ENCODE measurements around the gene CDYL2.
"Not testable (repeated sequence)": the region's sequence is repeated elsewhere in the genome, so short reads cannot be mapped to it uniquely, and the experiment has no call there.

CDYL2 gene

DNA sequence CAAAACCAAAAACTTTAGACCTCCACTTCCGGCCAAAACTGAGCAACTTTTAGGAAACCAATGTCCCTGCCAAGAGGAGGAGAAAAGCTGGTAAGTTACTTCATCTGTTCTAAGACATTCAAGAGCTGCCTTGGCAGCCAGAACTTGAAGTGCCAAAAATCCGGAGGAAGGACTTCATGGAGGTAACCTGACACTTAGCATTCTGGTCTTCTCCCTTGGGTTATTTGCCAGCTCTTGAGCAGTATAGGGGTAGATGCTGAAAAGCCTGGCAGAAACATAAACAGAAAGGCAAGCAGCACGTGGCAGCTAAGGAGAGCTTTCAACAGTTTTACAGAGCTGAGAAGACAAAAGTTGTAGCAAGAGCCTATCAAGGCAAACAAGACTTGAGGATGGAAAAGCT is 53.2 kb downstream of the CDYL2 start:
- in situ Hi-C loops (cut with MboI; ENCODE audit: low sequenced_read_pairs) = no loop called here

DNA sequence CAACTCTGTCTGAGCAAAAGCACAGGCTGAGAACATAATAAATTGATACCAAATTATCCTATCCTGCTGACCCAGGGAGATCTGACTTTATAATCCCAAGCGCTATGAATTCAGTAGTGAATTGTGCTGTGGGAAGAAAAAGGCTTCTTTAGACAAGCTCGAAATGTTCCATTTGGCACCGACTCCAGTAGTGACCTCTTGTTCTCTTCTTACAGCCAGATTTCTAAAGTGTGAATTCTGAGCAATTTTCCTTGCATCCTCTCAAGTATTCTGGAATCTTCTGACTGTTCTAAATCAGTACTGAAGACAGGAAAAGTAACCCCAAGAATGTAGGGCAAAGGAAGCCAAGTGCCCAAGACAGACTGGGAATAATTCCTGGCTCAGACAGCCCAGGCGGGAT is 58.2 kb downstream of the CDYL2 start:
- in situ Hi-C loops (cut with MboI; ENCODE audit: low sequenced_read_pairs) = no loop called here

DNA sequence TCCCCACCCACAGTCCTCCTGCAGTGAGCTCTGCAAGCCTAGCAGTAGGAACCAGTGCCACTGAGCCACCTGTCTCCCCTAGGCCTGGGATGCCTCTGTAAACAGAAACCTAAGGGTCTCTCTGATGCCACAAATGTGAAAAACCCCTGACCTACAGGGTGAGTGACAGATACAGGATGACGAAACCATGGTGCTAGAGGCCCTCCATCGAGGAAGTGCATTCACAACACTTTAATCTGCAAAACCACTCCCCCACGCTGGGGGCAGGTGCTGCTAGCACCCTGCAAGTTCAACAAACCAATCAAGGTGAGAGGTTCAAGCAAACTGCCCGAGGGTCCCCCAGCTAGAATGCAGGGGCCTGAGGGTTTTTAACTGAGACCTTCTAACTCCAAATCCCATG is 59.5 kb downstream of the CDYL2 start:
- in situ Hi-C loops (cut with MboI; ENCODE audit: low sequenced_read_pairs) = no loop called here

DNA sequence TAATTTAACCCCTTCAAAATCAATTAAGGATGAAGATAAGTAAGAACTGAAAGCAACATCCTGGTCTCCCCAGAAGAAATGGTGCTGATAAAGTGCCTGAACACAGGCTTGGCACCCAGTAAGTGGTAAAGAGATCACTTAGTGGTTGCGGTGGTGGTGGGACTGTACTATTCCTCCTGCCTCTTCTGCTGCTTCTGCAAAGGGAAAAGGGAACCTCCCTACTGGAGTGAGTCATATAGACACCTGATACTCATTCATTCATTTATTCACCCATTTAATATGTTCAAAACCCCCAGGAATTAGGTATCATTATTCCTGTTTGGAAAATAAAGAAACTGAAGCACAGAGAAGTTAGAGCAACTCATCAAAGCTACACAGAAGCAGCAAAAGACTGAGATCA is 60.6 kb downstream of the CDYL2 start:
- in situ Hi-C loops (cut with MboI; ENCODE audit: low sequenced_read_pairs) = no loop called here

DNA sequence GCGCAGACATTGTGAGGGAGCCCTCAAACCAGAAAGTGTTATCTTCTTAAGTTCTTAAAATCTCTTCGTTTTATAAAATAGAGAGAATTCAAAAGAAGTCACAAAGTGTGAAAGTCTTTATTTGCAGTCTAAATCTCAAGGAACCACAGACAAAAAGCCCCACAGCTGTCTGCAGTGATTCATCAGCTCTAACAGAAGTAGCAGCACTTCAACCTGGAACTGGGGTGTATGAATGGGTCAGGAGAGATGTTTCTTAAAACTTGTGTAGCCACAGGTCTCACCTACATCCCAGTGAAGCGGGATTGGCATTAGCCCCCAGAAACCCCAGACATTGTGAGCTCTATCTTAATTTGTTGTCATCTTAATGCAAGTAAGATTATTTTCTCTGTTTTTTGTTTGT is 61.1 kb downstream of the CDYL2 start:
- in situ Hi-C loops (cut with MboI; ENCODE audit: low sequenced_read_pairs) = no loop called here

DNA sequence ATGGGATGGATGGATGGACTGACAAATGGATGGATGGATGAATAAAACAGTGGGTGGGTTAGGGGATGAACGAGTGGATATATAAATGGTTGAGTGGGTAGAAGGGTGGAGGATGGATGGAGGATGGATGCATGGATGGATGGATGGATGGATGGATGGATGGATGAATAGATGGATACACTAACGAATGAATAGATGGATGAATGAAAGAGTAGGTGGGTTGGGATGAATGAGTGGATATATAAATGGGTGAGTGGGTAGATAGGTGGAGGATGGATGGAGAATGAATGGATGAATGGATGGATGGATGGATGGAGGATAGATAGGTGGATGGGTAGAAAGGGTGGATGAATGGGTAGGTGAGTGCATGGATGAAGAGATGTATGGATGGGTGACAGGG is 62.1 kb downstream of the CDYL2 start:
- in situ Hi-C loops (cut with MboI; ENCODE audit: low sequenced_read_pairs) = no loop called here

DNA sequence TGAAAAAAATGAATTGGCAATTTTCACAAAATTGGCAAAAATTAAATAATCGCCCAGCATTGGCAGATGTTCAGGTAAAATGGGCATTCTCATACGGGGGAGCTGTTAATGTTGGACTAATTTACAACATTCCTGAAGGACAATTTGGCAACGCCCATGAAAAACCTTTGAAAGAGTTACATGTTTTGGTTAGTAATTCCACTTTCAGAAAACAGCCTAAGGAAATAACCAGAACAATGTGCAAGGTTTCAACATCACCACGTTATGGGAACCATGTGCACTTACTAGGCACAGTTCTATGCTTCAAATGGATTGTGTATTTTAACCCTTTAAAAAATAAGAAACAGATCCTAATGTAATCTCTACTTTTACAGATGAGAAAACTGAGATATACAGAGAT is 62.7 kb downstream of the CDYL2 start:
- in situ Hi-C loops (cut with MboI; ENCODE audit: low sequenced_read_pairs) = no loop called here

DNA sequence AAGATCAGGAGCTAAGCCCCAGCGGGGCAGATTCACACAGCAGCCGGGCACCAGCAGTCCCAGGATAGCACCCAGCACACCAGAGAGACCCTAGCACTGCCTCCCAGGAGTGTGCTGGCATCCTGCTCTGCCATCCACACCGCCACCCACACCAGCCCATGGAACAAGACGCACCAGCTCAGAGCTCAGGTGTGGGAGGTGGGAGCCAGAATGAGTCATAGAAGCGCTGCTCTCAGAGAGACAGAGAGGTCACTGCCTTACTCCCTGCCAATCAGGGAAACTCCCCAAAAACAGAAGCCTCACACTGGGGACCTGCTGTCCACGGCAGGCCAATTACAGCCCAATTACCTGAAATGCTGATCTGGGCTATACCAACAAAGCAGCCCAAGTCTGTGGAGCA is 64.9 kb downstream of the CDYL2 start:
- in situ Hi-C loops (cut with MboI; ENCODE audit: low sequenced_read_pairs) = no loop called here

DNA sequence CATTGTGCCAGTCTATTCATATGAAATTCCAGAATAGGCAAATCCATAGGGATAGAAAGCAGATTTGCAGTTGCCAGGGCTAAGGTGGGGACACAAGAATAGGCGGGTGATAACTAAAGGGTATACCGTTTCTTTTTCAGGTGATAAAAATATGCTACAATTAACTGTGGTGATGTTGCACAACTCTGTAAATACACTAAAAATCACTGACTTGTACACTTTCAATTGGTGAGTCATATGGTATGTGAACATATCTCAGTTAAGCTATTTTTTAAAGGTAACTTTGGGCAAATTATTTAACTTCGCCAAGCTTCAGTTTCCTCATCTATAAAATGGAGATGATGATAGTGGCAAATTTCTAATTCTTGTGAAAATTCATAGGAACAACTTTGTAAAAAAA is 65.9 kb downstream of the CDYL2 start:
- in situ Hi-C loops (cut with MboI; ENCODE audit: low sequenced_read_pairs) = no loop called here

DNA sequence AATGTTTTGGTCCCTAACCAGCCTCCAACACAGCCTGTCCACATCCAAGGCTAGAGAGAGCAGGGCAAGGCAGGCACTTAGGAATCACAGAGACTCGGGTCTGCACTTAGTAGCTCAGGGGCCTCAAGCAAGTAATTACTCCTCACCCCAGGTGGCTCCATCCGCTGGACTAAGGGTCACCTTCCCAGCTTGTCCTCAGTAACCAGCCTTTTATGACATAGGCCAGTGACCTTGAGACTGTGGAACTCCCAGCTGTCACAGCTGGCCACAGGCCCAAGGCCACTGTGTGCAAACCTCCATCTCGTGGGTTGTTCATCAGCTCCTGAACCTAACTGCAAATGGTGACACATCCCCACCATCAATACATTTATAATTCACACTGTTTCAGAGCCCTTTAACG is 68.6 kb downstream of the CDYL2 start:
- in situ Hi-C loops (cut with MboI; ENCODE audit: low sequenced_read_pairs) = no loop called here

DNA sequence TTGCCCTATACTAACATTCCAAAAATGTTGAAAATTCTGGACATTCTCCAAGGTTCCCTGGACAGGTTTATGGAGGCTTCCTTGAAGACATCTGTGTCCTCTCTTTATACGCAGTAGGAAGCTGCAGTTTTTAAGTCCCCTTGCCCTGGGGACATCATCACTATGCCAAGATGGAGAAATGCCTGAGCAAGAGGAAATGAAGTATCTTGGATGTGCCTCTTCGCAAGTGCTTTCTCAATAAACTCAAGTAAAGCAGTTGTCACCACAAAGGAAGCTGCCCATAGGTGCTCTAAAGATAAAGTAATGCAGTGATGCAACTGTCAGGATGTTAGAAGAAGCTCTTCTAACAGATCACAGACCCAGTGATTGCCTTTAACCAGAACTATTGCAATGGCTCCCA is 71.0 kb downstream of the CDYL2 start:
- in situ Hi-C loops (cut with MboI; ENCODE audit: low sequenced_read_pairs) = no loop called here

DNA sequence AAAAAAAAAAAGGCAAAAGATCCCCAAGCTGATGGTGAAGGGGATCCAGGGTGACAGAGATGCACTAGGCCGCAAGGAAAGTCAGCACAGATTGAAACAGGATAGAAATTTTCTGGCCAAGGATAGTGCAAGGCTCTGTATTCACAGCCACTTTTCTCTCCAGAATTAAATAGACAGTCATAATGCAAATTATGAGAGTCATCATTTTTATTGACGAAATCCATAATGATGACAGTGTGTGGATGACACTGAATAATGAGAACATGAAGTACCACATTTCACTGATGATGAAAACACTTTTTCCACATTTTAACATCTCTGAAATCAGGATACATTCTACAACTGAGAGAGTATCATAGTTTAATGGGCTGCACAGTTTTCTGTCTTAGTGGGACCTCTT is 72.5 kb downstream of the CDYL2 start:
- in situ Hi-C loops (cut with MboI; ENCODE audit: low sequenced_read_pairs) = no loop called here

DNA sequence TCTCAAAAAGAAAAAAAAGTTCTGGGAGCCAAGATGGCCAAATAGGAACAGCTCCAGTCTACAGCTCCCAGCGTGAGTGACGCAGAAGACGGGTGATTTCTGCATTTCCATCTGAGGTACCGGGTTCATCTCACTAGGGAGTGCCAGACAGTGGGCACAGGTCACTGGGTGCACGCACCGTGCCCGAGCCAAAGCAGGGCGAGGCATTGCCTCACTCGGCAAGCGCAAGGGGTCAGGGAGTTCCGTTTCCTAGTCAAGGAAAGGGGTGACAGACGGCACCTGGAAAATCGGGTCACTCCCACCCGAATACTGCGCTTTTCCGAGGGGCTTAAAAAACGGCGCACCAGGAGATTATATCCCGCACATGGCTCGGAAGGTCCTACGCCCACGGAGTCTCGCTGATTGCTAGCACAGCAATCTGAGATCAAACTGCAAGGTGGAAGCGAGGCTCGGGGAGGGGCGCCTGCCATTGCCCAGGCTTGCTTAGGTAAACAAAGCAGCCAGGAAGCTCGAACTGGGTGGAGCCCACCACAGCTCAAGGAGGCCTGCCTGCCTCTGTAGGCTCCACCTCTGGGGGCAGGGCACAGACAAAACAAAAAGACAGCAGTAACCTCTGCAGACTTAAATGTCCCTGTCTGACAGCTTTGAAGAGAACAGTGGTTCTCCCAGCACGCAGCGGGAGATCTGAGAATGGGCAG is 77.2 kb downstream of the CDYL2 start:
- in situ Hi-C loops (cut with MboI; ENCODE audit: low sequenced_read_pairs) = not testable (repeated sequence)

DNA sequence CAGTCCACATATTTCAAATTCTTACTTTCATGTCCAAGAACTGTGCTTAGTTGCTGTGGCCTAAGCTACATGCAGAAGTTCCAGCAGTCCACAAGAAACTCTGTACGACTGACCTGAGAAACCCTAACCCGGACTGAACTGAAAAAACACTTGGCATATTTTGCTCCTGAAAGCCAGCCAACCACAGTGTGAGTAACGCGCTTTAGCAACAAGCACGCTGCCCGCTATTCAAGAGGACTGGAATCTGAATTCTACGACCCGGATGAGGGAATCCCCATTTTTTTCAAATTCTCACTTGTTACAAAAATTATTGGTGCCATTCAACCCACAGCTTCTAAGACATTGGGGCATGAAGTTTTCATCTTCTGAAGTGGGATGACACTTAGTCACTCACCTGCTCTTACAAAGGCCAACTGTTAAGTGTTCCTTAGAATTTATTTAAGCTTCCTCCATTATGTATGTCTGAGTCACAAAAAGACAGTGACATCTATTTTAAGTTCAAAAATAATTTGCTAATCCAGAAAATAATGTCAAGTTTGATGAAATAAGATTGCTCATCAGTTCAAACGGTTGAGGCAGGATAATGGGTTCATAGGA is 78.7 kb downstream of the CDYL2 start:
- in situ Hi-C loops (cut with MboI; ENCODE audit: low sequenced_read_pairs) = no loop called here

DNA sequence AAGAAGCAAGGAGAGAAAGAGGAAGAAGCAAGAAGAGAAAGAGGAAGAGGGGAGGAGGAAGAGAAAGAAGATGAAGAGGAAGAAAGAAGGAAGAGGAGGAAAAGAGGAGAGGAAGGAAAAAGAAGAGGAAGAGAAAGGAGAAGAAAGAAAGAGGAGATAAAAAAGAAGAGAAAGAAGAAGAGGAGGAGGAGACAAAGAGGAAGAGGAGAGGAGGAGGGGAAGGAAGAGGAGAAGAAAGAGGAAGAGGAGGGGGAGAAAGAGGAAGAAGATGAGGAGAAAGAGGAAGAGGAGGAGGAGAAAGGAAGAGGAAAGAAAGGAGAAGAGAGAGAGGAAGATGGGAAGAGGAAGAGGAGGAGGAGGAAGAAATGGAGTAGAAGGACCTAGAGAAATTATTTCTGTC is 80.4 kb downstream of the CDYL2 start:
- in situ Hi-C loops (cut with MboI; ENCODE audit: low sequenced_read_pairs) = no loop called here

DNA sequence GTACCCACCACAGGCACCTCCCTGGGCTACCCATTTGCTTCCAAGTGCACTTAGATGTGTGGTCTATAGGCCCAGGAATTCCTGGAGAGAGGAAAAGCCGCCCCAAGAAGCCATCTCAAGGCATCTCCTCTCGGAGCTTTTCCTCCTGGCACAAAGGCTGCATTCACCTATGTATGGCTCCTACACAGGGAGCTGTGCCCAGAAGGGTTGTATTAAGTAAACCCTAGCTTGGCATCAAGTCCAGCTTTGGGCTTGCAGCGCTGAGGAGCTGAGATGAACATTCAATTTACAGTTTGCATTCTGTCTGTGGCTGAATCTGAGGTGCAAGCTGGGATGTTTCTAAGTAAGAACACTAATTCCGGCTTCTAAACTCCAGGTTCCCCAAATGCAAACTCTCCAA is 81.3 kb downstream of the CDYL2 start:
- in situ Hi-C loops (cut with MboI; ENCODE audit: low sequenced_read_pairs) = no loop called here

DNA sequence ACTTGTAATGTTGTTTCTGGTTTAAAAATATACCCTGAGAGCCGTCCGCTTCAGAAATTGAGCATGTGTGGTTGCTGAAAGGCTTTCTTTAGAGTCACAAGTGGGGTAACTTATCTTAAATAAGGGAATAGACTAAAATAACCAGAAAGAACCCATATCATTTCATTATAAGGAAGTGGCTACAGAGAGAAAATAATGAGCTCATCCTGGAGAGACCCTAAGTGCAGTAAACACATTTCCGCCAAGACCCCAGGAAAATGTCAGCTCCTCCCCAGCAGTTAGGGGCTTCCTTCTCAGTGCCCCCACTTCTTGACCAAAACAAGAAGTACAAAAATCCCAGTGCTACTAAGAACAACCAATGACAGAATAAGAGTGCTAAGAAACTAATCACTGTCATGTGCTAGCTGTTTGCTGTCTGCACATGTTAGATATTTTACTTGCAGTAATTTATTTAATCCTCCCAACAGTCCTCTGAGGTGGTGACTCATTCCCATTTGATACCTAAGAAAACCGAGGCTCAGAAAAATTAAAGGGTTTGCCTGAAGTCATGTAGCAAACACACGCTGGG is 83.5 kb downstream of the CDYL2 start:
- in situ Hi-C loops (cut with MboI; ENCODE audit: low sequenced_read_pairs) = no loop called here

DNA sequence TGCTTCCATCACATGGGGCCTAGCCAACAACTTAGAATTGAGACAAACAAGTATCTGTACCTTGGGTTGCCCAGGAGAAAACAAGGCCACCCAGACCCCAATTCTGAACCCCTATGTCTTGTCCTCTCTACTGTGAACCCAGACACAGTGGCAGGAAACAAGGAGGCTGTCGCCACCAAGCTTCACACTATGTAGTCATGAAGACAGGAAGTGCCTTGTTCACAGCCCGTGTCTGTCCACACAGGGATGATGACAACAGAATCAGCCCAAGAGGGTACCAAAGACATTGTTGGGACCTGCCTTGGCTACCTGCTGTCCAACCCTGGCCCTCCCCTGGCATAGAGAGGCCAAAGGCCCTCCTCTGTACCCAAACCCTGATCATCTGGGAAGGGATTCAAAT is 84.8 kb downstream of the CDYL2 start:
- in situ Hi-C loops (cut with MboI; ENCODE audit: low sequenced_read_pairs) = no loop called here

DNA sequence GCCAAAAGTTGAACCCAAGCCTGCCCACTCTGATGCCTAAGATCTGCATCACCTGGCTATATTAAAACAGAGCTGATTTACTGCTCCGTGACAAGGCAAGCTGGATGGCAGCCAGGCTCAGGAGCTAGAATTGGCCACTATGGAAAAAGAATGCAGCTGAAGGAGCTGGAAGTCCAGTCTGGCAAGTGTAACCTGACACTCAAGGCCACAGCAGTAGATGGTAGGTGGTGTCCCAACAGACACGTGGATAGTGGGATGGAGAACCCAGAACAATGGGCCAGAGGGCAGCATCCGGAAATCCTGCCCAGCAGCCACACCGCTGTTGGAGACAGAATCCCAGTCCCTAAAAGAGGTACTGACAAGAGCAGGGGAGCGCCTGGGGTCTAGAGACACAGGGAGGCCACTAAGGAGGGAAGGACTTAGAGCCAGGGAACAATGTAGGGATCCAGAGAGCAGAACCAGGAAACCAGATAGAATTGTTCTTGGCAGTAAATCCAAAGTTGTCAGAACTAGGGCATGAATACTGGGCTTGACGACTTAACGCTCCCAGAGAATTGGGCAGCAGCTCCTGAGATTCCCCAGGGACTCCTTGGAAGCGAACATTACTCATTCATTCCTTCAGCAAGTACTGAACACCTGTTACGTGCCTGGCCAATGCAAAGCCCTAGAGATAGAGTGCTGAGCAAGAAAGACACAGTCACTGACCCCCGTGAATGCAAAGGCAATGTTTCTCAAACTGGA is 85.7 kb downstream of the CDYL2 start:
- in situ Hi-C loops (cut with MboI; ENCODE audit: low sequenced_read_pairs) = no loop called here

DNA sequence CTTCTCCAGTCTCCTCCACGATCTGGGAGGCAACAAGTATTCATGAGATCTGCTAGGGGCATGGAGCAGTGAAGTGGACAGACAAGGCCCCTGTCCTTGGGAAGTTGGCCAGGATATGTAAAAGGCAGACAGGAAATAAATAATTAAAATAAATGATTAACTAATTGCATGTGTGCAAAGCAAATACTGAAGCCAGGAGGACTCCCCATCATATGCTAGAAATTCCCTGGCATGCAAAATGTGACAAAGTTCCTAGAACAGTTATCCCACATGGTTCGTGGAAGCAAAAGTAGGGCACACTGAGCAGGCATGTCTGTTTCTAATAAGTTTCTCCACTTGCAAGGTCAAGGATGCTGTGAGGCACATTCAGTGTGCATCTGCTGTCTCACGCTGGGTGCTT is 86.8 kb downstream of the CDYL2 start:
- in situ Hi-C loops (cut with MboI; ENCODE audit: low sequenced_read_pairs) = no loop called here

DNA sequence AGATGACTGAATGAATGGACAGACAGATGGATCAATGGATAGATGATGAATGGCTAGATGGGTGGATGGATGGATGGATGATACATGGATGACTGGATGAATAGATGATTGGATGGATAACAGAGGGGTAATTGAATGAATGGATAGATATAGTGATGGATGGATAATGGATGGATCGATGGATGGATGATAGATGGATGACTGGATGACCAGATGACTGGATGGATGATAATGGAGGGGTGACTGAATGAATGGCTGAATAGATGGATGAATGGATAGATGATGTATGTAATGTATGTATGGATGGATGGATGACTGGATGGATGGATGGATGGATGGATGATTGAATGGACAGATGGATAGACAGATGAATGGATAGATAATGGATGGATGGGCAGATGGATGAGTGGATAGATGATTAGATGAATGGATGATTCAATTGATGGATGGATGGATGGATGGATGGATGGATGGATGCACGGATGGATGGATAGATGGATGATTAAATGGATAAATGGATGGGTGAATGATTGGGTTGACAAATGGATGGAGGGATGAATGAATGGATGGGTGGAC is 87.7 kb downstream of the CDYL2 start:
- in situ Hi-C loops (cut with MboI; ENCODE audit: low sequenced_read_pairs) = no loop called here

DNA sequence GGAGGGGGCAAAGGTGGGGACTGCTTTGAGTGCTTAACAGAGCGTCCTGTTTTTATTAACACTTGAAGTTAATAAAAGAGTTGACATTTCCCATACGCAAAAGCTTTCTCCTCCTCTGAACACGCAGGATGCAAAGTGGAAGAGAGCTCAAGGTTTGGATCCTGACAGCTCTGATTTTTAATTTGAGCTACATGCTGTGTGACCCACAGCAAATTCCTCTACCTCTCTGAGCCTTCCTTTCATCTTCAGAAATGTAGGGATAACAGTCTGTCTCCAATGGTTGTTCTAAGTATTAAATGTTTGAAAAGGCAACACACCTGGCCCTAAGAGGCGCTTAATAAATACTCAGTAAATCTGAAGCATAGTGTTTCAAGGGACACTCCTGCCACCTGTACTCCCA is 93.0 kb downstream of the CDYL2 start:
- in situ Hi-C loops (cut with MboI; ENCODE audit: low sequenced_read_pairs) = no loop called here
